AG09309 (cell line): ENCODE measurements around the gene ADGRG2.

Experiments
- DNase-seq: peaks from one replicate; pipeline ENCODE4 v3.0.0-alpha.2; 2010; ENCODE audit warnings: low read depth
- H3K4me3 ChIP-seq: 2 replicates; pipeline ENCODE4 v1.5.1; 2011; ENCODE audit warnings: mild to moderate bottlenecking, low read depth, low read length, moderate library complexity; ENCODE audit not compliant: control insufficient read depth
- CTCF ChIP-seq: IDR thresholded peaks from 2 replicates; pipeline ENCODE4 v1.5.1; 2011; ENCODE audit warnings: mild to moderate bottlenecking, low read depth, low read length, inconsistent platforms; ENCODE audit not compliant: insufficient read depth, control insufficient read depth; ENCODE audit errors: missing control alignments

ADGRG2 gene

GRCh38 chrX:19091596-19091995 lies 30.7 kb downstream of the ADGRG2 start:
- H3K4me3 ChIP-seq: no peak overlapping the region
- TF ChIP-seq CTCF: no peak
- no peak for DNase-seq

- H3K4me3 ChIP-seq: no peak overlapping the region
- TF ChIP-seq CTCF: no peak
- no peak for DNase-seq
Measured at GRCh38 chrX:19089555-19090040, 32.7 kb downstream of the ADGRG2 start.

- DNase-seq: no peak
- no peak for TF ChIP-seq CTCF
Measured at GRCh38 chrX:19086102-19086772, 36.0 kb downstream of the ADGRG2 start.

GRCh38 chrX:19085666-19086065 lies 36.6 kb downstream of the ADGRG2 start:
- H3K4me3 ChIP-seq: no peak overlapping the region
- no peak for DNase-seq
- TF ChIP-seq CTCF: no peak

More at GRCh38 chrX:19086102-19086772, 36.0 kb downstream of the ADGRG2 start:
- no peak overlapping the region for H3K4me3 ChIP-seq

GRCh38 chrX:19075754-19076153 lies 46.5 kb downstream of the ADGRG2 start:
- DNase-seq: no peak
- no peak for TF ChIP-seq CTCF
- no peak overlapping the region for H3K4me3 ChIP-seq

- no peak for DNase-seq
- TF ChIP-seq CTCF: no peak
- H3K4me3 ChIP-seq: no peak overlapping the region
Measured at GRCh38 chrX:19072372-19072771, 49.9 kb downstream of the ADGRG2 start.
